ENCODE measurements around the gene FCN1.

The FCN1 gene

DNA sequence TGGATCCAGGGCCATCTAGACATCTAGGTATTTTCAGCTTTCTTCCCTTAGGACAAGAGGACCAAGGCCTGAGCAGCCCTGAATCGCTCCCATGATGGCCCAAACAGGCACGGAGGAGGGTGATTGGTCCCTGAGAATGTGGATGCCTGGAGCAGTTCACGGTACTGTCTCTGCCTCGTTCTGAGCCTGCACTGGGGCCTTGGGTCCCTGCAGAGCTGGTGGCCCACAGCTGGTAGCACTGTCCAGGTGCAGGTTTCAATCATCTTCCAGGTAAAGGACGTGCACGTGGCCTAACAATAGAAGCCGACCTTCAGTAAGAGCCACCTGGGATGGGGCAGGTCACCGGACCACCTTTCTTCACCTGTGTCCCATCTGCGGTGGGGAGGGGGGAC, 19.4 kb upstream of the FCN1 start:
- DNase-seq (ENCODE audit: low read depth in 2 of 2), result no peak

- DNase-seq (ENCODE audit: low read depth in 2 of 2), result no peak
Observed at GRCh38 chr9:134936346-134937163, 18.8 kb upstream of the FCN1 start.

DNA sequence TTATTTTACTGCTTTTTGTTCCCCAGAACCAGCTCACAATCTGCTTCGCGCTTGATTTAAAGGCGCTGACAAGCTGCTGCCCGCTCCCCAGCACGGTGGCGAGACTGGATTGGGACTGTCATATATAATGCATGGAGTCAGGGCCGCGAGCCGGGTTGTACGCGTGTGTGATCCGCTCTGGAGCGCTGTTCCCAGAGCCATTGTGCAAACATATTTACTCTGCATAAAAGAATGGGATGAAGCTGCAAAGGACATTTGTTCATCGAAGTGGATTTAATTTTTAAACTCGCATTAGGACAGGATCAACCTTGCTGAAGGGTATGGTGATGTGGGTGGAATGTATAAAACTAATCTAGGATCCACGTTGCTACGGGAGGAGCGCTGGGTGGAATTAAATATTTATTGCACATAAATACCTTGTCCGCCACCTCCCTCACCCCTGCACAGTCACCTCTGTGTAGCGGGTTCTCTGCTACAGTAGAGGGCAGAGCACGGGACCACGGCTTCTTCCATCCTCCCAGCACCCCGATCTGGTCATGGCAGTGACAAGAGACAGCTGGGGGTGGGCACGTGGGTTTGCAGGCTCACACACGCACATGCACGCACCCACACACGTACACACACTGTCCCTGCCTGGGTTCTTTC, 18.1 kb upstream of the FCN1 start:
- no peak for DNase-seq (ENCODE audit: low read depth in 2 of 2)

- DNase-seq (ENCODE audit: low read depth in 2 of 2), result no peak
Observed at GRCh38 chr9:134935056-134935640, 17.4 kb upstream of the FCN1 start.

- DNase-seq (ENCODE audit: low read depth in 2 of 2), result no peak
Observed at GRCh38 chr9:134933076-134933659, 15.5 kb upstream of the FCN1 start.

GRCh38 chr9:134932606-134933005, 14.9 kb upstream of the FCN1 start:
- DNase-seq (ENCODE audit: low read depth in 2 of 2), result no peak

DNA sequence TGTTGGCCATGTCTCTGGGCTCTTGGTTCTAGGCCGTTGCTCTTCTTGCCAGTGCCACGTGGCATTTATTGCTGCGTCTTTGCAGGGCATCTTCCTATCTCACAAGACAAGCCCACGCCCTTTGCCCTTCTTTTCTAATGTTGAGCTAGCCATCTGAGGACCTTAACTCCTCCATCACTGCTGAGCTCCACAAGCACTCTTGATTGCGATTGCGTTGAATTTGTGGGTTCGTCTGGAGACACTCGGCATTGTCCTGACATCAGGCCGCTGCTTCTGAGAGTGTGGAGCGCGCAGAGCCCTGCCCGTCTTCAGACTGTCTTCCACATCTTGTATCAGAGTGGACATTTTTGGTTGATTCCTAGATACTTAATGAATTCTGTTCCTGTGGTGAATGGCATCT, 14.5 kb upstream of the FCN1 start:
- DNase-seq (ENCODE audit: low read depth in 2 of 2), result no peak

- DNase-seq (ENCODE audit: low read depth in 2 of 2), result no peak
Observed at GRCh38 chr9:134930398-134930797, 12.7 kb upstream of the FCN1 start.

GRCh38 chr9:134929193-134930158, 11.8 kb upstream of the FCN1 start:
- DNase-seq (ENCODE audit: low read depth in 2 of 2), result no peak

DNA sequence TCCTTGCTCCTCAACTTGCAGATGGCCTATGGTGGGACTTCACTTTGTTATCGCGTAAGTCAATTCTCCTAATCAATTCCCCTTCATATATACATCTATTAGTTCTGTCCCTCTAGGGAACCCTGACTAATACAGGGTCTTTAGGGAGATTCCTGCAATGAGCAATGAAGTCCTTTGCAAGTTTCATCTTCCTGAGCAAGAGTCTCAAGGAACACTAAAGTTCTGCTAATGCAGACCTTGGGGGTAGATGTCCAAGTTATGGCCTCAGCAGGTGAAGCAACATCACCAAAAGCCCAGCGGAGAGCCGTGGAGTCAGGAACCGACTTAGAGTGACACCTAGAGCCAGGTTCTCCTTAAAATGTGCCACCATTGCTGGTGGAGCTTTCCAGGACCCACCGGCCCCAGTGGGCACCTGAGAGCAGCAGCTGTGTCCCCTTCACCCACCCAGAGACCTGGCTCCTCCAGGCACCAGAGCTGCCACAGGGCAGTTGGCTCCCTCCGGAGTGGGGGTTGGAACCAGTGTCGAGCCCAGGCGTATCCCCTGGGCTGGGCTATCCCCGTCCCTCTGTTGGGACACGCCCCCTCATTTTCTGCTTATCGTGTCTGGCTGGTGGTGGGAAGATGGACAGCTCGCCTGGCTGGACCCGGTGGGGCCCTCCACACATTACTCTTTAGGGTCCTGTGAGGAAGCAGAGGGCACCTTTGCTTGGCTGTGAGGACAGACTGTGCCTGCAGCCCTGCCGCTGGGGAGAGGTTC, 10.9 kb upstream of the FCN1 start:
- no peak for DNase-seq (ENCODE audit: low read depth in 2 of 2)

GRCh38 chr9:134925011-134925511, 7.3 kb upstream of the FCN1 start:
- no peak for DNase-seq (ENCODE audit: low read depth in 2 of 2)

DNA sequence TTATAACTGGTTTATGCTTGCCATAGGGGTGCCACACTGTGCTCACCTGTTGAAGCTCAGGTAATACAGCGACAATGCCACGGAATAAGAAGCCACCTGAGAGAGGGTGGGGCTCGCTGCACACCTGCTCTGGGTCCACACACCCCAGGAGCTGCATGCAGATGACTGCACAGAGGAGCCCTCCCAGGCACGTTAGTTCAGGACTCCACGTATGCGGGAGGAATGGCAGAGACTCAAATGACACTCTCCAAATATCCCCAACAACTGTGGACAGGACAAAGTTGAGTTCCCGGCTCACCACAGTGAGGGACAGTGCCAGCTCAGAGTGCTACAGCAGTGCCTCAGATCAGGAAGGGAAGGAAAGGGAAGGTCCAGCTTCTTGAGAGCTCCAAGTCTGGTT, 5.8 kb upstream of the FCN1 start:
- DNase-seq (ENCODE audit: low read depth in 2 of 2), result no peak

DNA sequence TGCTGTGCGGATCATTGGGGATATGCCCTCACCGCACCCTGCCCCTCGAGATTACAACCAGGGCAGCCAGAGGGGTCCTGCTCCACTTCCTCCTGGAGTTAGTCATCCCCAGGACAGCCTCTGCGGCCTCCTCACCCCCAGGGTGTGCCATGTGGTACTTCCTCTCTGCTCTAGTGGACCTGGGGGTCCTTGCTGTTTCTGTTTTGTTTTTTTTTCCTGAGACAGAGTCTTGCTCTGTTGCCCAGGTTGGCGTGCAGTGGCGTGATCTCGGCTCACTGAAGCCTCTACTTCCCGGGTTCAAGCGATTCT, 5.2 kb upstream of the FCN1 start:
- no peak for DNase-seq (ENCODE audit: low read depth in 2 of 2)

- no peak for DNase-seq (ENCODE audit: low read depth in 2 of 2)
Observed at GRCh38 chr9:134922066-134922931, 4.6 kb upstream of the FCN1 start.

GRCh38 chr9:134919303-134919702, 1.6 kb upstream of the FCN1 start:
- DNase-seq (ENCODE audit: low read depth in 2 of 2), result no peak

DNA sequence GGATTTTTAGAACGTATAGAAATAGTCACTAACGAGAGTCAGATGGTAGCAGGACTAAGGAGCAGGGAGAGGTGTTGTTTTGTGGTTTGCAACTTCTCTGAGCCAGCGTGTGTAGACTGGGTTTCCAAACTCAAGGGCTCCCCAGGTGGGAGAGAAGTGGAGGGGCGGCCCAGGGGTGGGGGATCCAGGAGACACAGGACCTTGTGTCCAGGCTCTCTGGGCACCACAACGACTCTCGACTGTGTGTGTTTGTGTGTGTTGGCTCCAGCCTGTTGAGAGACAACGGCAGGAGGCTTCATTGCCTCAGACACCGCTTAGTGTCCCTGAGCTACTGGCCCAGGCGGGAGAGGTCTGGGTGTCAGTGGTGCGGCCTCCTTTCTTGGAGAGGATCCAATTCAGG, 934 bp upstream of the FCN1 start:
- DNase-seq (ENCODE audit: low read depth in 2 of 2), result no peak

- no peak for DNase-seq (ENCODE audit: low read depth in 2 of 2)
Observed at GRCh38 chr9:134916161-134916665, 1.5 kb downstream of the FCN1 start.

DNA sequence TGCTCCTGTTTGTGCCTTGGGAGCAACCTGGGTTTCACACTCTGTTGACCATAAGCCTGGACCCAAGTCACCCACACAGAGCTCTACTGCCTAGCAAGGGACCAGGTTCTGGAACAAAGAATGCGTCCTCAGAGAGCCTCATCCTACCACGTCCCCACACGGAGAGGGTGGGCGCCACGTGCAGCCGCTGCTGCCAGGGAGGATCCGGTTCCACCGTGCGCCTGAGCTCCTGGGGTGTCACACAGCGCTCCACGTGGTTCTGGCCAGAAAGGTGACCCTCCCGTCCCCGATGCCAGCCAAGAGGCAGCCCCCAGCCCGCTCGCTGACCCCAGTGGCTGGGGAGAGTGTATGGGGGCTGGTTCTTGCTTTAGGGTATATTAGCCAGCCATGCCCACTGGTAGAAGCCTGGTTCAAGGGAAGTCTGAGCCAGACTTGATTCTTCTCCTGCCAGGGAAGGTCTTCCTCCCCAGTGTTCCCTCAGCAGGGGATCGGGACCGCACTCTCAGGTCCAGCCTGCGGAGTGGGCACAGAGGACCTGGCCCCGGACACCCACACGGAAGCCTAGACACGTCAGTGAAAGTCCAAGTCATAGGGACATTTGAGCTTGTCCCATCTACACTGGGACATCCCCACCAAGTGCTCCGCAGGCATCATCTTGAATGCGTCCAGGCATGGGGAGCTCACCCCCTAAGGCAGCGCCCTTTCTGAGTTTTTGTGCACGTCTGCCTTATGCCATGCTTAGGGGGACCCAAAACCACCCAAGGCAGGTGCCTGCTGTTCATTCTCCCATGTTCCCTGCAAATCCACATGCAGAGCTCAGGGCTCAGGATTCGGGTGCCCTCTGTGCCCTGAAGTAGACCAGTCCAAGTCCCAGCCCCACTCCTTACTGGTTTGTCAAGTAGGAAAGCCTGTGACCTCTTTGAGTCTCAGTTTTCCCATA, 2.4 kb downstream of the FCN1 start:
- no peak for DNase-seq (ENCODE audit: low read depth in 2 of 2)

DNA sequence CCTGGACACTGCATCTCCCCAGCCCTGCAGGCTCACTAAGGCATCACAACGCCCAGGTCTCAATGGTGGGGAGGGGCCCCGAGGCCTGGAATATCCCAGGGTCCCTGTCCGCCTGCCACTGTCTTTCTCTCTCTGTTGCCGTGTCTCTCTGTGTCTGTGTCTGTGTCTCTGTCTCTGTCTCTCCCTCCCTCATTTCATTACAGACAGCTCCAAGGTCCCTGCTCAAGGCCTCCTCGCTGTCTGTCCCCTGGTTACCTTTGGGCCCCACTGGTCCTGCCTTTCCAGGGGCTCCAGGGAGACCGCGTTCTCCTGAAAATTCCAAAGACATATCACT, 3.2 kb downstream of the FCN1 start:
- no peak for DNase-seq (ENCODE audit: low read depth in 2 of 2)

Measured in activated CD8-positive, alpha-beta memory T cell treated with anti-CD3 and anti-CD28 coated beads for 4 hours (primary cell).